ENCODE measurements around the gene ELP4. TPM values are rescaled to one million over a fixed set of nuclear protein-coding genes. Genes with fewer than 3 reads are reported as not detected.
A peak's percentile ranks its signal among the peaks of the same experiment; 100 is the strongest.

Gene ELP4
- total and polyA plus RNA-seq, 2 experiments from 2014 or later = 28.2 to 38.3 TPM

GRCh38 chr11:31772412-31772811, 262.8 kb downstream of the ELP4 start (continued):
- no peak for TF ChIP-seq ZNF462 (CRISPR knock-in tag; IDR thresholded peaks at IDR 0.05)
- no peak for TF ChIP-seq EZH2phosphoT487 (IDR thresholded peaks at IDR 0.05; ENCODE audit: unreplicated experiment)
- TF ChIP-seq JUNB (IDR thresholded peaks at IDR 0.05; ENCODE audit: unreplicated experiment) = no peak
- TF ChIP-seq POLR2AphosphoS5 (IDR thresholded peaks at IDR 0.05; ENCODE audit: low read depth) = no peak
- no peak for TF ChIP-seq EZH2 (IDR thresholded peaks at IDR 0.05; ENCODE audit: low read depth, unreplicated experiment)

GRCh38 chr11:31779374-31779791, 269.8 kb downstream of the ELP4 start:
- H4K20me1 ChIP-seq (replicated peaks; ENCODE audit: insufficient read depth) = no peaks in the 10 kb centered on the region
- H3K4me3 ChIP-seq = no peak overlapping the region
- no peaks in the 10 kb centered on the region for H3K79me2 ChIP-seq (replicated peaks; ENCODE audit: insufficient read depth)
- no peak overlapping the region for H2AFZ ChIP-seq
- H3K36me3 Mint-ChIP-seq (ENCODE audit: low read depth) = peaks cover 4% of the 10 kb centered on the region; the same call in 1 of the 3 replicates
- H3K4me1 ChIP-seq (ENCODE audit: insufficient read depth) = peaks cover 9% of the 10 kb centered on the region; the same call in 1 of the 2 replicates
- no peaks in the 10 kb centered on the region for H3F3A ChIP-seq (replicated peaks; ENCODE audit: low read depth)
- no peak overlapping the region for H3K27ac ChIP-seq (ENCODE audit: low read depth)
- DNase-seq (ENCODE audit: low spot score) = no peak
- no peaks in the 10 kb centered on the region for H3K36me3 ChIP-seq (ENCODE audit: insufficient read depth)
- H3K4me2 ChIP-seq = no peak overlapping the region
- H3K27ac Mint-ChIP-seq = peak overlapping the region; percentile 39; the same call in 1 of the 2 replicates
- TF ChIP-seq EZH2phosphoT487 (IDR thresholded peaks at IDR 0.05; ENCODE audit: unreplicated experiment) (no peak), REST (IDR thresholded peaks at IDR 0.05; ENCODE audit: unreplicated experiment) (no peak)
- 0 out of 2 replicates have a peak, but pooled peaks cover 11% of the 10 kb centered on the region for H3K9me2 ChIP-seq (ENCODE audit: insufficient read depth)
- H3K4me3 Mint-ChIP-seq = no peak overlapping the region
- H3K9me3 Mint-ChIP-seq = no peaks in the 10 kb centered on the region
- ATAC-seq = peak; percentile 58
- H3K27me3 Mint-ChIP-seq (ENCODE audit: insufficient read depth, low read depth, poor library complexity) = no peaks in the 10 kb centered on the region
- H3K27me3 ChIP-seq (ENCODE audit: insufficient read depth) = no peaks in the 10 kb centered on the region
- peaks cover 15% of the 10 kb centered on the region; the same call in 2 of the 3 replicates for H3K4me1 Mint-ChIP-seq
